ENCODE data around the gene DUSP10.

Gene DUSP10

GRCh38 chr1:221714227-221715152 lies 27.4 kb downstream of the DUSP10 start:
- no peak for DNase-seq (ENCODE audit: low read depth in 2 of 2)

- peak; percentile 41 to 58 for DNase-seq (ENCODE audit: low read depth in 2 of 2)
These were observed 29.0 kb downstream of the DUSP10 start for GRCh38 chr1:221712776-221713431.

GRCh38 chr1:221712198-221712684 lies 29.6 kb downstream of the DUSP10 start:
- no peak for DNase-seq (ENCODE audit: low read depth in 2 of 2)

GRCh38 chr1:221711656-221712055 lies 30.2 kb downstream of the DUSP10 start:
- no peak for DNase-seq (ENCODE audit: low read depth in 2 of 2)

- no peak for DNase-seq (ENCODE audit: low read depth in 2 of 2)
These were observed 30.8 kb downstream of the DUSP10 start for GRCh38 chr1:221711063-221711577.

GRCh38 chr1:221709854-221710253 lies 32.0 kb downstream of the DUSP10 start:
- no peak for DNase-seq (ENCODE audit: low read depth in 2 of 2)

GRCh38 chr1:221708987-221709386 lies 32.9 kb downstream of the DUSP10 start:
- DNase-seq (ENCODE audit: low read depth in 2 of 2): no peak

- peak; percentile 15 to 56 for DNase-seq (ENCODE audit: low read depth in 2 of 2)
These were observed 33.8 kb downstream of the DUSP10 start for GRCh38 chr1:221708076-221708571.

- no peak for DNase-seq (ENCODE audit: low read depth in 2 of 2)
These were observed 34.9 kb downstream of the DUSP10 start for GRCh38 chr1:221706876-221707582.

- no peak for DNase-seq (ENCODE audit: low read depth in 2 of 2)
These were observed 35.7 kb downstream of the DUSP10 start for GRCh38 chr1:221706191-221706590.

GRCh38 chr1:221704306-221704705 lies 37.6 kb downstream of the DUSP10 start:
- no peak for DNase-seq (ENCODE audit: low read depth in 2 of 2)

- DNase-seq (ENCODE audit: low read depth in 2 of 2): no peak
These were observed 40.2 kb downstream of the DUSP10 start for GRCh38 chr1:221701570-221702186.

- DNase-seq (ENCODE audit: low read depth in 2 of 2): no peak
These were observed 40.9 kb downstream of the DUSP10 start for GRCh38 chr1:221700948-221701347.

- no peak for DNase-seq (ENCODE audit: low read depth in 2 of 2)
These were observed 41.4 kb downstream of the DUSP10 start for GRCh38 chr1:221700536-221700935.

- no peak for DNase-seq (ENCODE audit: low read depth in 2 of 2)
These were observed 41.8 kb downstream of the DUSP10 start for GRCh38 chr1:221699978-221700519.

GRCh38 chr1:221699577-221699976 lies 42.3 kb downstream of the DUSP10 start:
- no peak for DNase-seq (ENCODE audit: low read depth in 2 of 2)

GRCh38 chr1:221698579-221699349 lies 43.1 kb downstream of the DUSP10 start:
- no peak for DNase-seq (ENCODE audit: low read depth in 2 of 2)

GRCh38 chr1:221697923-221698425 lies 43.9 kb downstream of the DUSP10 start:
- no peak for DNase-seq (ENCODE audit: low read depth in 2 of 2)

- no peak for DNase-seq (ENCODE audit: low read depth in 2 of 2)
These were observed 45.0 kb downstream of the DUSP10 start for GRCh38 chr1:221696718-221697461.
